DMS79 (cell line): ENCODE results near the gene SOX10.
"Not testable (repeated sequence)": the region's sequence is repeated elsewhere in the genome, so short reads cannot be mapped to it uniquely, and the experiment has no call there.

Experiments
- DNase-seq: peaks from one replicate; lab custom pipeline; 2025; lab: John Stamatoyannopoulos, UW

Gene SOX10

DNA sequence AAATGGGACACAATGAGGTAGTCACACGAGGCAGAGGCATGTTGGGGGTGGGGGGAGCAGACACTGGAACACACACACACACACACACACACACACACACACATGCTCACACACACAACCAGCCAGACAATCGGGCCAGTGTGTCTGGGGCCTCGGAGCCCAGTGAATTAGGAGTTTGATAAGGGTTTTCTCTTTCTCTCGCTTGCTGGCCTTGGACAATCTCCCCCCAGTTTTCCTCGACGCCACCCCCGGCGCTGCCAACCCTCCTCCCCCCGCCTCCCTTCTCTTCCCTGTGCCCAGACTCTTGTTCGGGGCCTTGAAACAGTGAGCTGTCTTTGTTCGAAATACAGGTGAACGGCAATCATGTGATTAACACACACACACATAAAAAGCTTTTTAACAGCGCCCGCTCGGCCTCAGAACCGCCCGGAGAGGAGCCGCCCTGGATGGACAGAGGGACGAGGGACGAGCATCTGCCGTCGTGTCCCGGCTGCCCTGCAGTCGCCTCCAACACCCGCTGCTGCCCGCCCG is 1.5 kb upstream of the SOX10 start:
- DNase-seq = no peak

GRCh38 chr22:37985050-37985585 is 763 bp upstream of the SOX10 start:
- no peak for DNase-seq

GRCh38 chr22:37982938-37983859 is 1.2 kb downstream of the SOX10 start:
- no peak for DNase-seq

DNA sequence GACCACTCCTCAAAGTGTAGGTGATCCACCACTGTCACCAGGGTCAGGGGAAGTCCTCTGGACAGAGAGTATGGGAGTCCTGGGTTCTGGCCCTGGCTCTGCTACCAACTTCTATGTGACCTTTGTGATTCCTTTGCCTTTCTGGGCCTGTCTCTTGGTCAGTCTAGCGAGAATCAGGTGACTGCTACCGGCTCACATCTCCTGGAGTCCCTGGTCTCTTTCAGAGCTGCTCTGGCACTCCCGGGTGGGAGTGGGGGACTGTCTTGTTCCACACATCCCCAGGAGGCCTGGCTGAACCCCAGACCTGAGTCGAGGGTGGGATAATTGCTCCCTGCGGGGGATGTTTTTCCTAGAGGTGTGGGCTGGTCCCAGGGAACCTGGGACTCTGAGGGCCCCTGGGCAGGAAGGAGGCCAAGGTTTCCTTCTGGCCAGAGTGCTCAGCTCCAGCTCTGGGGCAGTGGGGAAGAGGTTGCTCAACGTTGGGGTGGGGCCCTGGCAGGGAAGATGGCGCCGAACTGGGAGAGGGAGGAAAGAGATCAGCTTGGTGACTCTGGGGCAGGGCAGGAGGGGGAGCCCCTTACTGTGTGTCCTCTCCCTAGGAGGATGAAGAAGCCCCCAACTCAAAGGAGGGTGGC is 2.1 kb downstream of the SOX10 start:
- DNase-seq = no peak

DNA sequence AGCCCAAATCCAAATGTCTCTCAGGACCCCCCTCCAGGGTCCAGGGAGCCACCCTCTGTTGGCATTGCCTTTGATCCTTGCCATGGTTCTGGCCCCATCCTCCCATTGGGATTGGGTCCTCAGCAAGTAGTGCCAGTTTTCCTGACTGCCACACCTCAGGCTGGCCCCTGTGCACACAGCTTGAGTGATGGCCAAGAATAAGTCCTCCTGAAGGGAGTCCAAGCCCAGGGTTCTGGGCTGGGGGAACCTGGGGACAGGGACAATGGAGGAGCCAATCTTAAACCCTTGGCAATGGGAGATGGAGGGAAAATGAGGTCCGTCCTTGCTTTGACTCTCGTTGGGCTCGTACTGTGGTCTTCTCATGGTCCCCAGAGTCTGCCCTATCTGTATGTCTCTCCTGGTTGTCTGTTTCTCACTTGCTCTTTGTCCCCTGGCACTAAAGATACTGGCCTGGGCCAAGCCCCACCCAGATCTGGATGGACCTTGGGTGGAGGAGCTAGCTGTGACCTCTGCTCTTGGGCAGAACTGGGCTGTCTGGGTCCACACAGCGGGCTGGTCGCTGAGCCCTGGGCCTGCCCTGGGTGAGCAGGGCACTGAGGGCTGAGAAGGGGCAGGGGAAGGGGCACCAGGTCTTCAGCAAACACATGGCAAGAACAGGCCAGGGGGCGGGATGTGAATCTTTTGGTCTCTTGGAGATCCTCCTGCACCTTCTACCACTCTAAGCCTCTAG is 2.9 kb downstream of the SOX10 start:
- DNase-seq = no peak

GRCh38 chr22:37979782-37980181 is 4.6 kb downstream of the SOX10 start:
- DNase-seq = no peak

GRCh38 chr22:37976547-37976946 is 7.8 kb downstream of the SOX10 start:
- DNase-seq = no peak

DNA sequence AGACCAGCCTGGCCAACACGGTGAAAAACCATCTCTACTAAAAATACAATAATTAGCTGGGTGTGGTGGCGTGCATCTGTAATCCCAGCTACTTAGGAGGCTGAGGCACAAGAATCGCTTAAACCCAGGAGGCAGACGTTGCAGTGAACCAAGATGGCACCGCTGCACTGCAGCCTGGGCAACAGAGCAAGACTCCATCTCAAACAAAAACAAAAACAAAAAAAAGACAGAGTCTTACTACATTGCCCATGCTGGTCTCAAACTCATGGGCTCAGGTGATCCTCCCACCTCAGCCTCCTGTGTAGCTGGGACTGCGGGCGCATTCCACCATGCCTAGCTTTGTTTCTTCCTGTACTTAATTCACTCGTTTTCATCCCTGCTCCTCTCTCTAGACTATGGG is 8.3 kb downstream of the SOX10 start:
- DNase-seq = not testable (repeated sequence)

DNA sequence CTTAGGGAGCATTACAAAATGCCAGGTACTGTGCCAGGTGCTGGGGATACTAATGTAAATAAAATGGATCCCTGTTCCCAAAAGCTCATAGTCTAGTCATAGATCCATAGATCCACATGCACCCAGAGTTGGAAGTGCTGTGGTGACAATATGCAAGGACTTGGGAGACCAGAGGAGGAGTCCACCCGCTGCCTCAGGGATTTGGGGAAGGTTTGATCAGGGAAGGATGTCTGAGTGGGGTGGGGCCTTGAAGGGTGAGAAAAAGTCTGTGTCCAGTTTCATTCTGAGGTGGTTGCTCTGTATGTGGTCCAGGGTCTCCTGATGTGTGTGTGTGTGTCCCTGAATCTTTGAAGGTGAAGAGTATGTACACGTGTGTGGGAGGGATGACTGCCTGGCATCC is 9.2 kb downstream of the SOX10 start:
- no peak for DNase-seq

DNA sequence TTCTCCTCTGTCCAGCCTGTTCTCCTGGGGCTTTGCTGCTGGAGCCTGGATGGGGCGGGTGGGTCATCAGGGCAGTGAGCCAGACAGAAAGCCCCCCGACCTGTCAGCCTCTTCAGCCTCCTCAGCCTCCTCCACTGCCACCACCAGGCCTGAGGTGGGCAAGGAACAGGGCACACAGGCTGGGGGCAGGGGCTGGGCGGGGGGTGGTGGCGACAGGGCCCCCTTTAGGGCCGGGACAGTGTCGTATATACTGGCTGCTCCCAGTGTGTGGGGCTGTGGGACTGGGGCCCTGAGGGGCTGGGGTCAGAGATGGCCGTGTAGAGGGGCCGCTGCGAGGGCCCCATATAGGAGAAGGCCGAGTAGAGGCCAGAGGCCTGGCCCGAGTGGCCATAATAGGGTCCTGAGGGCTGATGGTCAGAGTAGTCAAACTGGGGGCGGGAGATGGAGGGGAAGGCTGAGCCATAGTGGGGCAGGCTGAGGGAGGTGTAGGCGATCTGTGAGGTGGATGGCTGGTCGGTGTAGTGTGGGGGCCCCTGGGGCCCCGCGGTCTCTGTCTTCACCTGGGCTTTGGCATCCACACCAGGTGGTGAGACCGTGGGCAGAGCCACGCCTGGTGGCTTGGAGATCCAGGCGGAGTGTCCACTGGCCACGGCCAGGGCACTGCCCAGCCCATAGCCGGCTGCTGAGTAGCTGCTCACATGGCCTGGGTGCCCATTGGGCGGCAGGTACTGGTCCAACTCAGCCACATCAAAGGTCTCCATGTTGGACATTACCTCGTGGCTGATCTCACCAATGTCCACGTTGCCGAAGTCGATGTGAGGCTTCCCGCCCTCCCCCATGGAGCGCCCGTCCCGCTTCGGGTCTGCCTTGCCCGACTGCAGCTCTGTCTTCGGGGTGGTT is 10.8 kb downstream of the SOX10 start:
- DNase-seq = no peak

- peak; percentile 7 for DNase-seq
These were observed 11.8 kb downstream of the SOX10 start for GRCh38 chr22:37972527-37972926.

DNA sequence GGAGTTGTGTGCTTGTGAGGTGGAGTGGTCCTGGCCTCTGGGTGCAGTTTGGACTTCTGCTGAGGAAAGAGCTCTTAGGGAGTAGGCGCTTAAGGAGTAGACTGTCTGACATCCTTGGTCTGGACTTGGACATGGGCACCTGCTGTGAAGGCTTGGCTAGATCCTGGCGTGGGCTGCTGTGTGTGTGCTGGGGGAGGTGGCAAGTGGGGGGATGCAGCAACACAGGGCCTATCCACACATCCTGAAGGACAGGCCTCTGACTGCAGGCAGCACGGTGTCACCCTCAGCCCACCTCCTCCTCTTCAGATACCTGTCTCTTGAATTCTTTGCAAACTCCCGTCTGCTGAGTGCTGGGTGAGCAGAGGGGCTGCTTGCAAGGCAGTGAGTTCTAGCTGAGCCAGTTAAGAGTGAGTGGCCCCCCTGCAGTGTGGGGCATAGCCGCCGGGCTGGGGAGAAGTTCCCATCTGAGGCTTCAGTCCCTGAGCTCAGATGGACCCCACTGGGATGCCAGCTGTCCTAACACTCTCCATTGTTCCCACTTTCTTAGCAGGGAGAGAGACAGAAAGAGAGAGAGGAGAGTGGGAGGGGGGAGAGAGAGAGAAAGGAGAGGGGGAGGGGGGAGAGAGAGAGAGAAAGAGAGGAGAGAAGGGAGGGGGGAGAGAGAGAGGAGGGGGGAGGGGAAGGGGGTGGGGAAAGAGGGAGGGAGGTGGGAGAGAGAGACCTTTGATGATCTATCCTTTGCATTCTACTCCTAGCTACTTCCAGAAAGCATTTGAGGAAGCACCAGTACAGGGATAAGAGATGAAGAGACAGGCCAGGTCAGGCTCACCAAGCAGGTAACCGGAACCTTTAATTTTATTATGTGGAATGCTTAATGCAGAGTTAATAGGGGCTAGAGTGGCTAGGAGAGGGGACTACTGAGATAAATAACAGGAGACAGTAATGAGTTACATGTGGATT is 12.6 kb downstream of the SOX10 start:
- no peak for DNase-seq

DNA sequence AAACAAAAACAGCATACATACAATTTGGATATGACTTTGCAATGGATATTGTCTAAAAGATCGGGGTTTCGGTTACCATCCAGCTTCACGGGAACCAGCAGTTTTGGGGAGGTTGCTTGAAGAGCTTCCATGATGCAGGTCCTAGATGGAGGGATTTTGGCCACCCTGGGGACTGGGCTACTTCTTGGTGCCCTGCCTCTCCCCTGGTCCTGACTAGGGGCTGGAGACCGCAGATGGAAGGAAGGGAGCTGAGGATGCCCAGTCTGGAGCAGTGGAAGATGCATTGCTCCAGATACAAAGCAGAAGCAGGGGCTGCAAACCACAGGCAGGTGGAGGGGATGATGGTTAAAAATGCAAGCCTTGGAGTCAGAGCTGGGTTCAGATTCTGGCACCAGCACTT is 13.5 kb downstream of the SOX10 start:
- no peak for DNase-seq

DNA sequence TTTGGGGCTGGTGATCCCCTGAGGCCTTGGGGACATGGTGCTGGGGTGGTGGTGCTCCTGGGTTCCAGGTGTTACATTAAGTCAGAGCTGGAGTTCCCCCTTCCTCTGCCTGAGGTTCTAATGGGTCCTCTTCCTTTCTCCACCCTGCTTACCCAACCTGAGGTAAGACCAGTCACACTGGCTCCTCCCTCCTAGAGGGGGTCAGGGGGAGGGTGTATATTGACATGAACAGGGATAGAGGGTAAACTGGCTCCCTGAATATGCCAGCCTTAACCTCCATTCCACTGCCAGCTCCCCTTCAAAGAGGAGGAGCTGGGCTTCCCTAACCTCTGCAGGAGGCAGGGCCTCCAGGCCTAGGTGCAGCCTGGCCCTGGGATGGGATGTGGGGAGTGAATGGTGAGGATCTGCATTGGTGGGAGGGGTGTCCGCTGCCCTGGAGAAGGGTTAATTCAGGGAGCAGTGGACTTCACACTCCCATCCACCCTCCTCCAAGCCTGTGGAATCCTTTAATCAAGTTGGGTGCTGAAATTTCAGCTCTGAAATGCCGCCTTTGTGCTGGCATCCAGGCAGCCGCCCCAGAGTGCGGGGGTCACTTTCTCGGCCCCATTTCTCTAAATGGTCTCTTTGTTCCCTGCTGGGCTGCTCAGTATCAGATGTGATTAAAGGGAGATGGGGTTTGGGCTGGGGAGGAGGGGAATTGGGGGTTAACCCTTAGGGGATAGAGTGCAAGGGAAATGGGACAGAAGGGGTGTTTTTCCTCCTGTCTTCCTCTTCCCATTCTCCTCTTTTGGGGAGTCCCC is 15.7 kb downstream of the SOX10 start:
- no peak for DNase-seq

GRCh38 chr22:37967637-37968451 is 16.5 kb downstream of the SOX10 start:
- no peak for DNase-seq

GRCh38 chr22:37967147-37967546 is 17.2 kb downstream of the SOX10 start:
- no peak for DNase-seq

- no peak for DNase-seq
These were observed 18.3 kb downstream of the SOX10 start for GRCh38 chr22:37965940-37966664.

- no peak for DNase-seq
These were observed 23.3 kb downstream of the SOX10 start for GRCh38 chr22:37961062-37961461.
